Activated CD8-positive, alpha-beta T cell treated with anti-CD3 and anti-CD28 coated beads for 36 hours (primary cell): Measurements from ENCODE around the gene OR9A4. TPM values are rescaled to one million over a fixed set of nuclear protein-coding genes. Genes with fewer than 3 reads are reported as not detected.

Source experiments
- ATAC-seq: fragments of 200-7000 bp; cut with Tn5 transposase; one replicate; pipeline ENCODE4 v1.10.0; 2021; ENCODE audit warnings: mild to moderate bottlenecking, moderate library complexity
- CTCF ChIA-PET: fragments of 350-600 bp; sonication (Branson Sonifier 250); formaldehyde crosslinking; loops from one replicate; lab custom pipeline; 2021; ENCODE audit warnings: antibody characterized with exemption; lab: Charles Lee
- POLR2A ChIA-PET: fragments of 350-600 bp; sonication (Branson Sonifier 250); formaldehyde crosslinking; loops from one replicate; lab custom pipeline; 2021; ENCODE audit warnings: antibody characterized with exemption; lab: Charles Lee
- DNase-seq: peaks from one replicate; pipeline ENCODE4 v3.0.0-alpha.2; 2020
- H3K27ac Mint-ChIP-seq: one replicate; pipeline ENCODE4 v1.8.0; 2021; ENCODE audit warnings: mild to moderate bottlenecking, mixed read lengths
- H3K27me3 Mint-ChIP-seq: one replicate; pipeline ENCODE4 v1.8.0; 2021; ENCODE audit warnings: mixed read lengths
- H3K36me3 Mint-ChIP-seq: one replicate; pipeline ENCODE4 v1.8.0; 2021; ENCODE audit warnings: low read depth, mixed read lengths
- H3K4me1 Mint-ChIP-seq: one replicate; pipeline ENCODE4 v1.8.0; 2021; ENCODE audit warnings: low read depth, mixed read lengths
- H3K4me3 Mint-ChIP-seq: one replicate; pipeline ENCODE4 v1.8.0; 2021; ENCODE audit warnings: mild to moderate bottlenecking, moderate library complexity, mixed read lengths
- H3K9me3 Mint-ChIP-seq: one replicate; pipeline ENCODE4 v1.8.0; 2021; ENCODE audit warnings: mixed read lengths
- CTCF ChIP-seq: fragments of 200-600 bp; IDR thresholded peaks from one replicate; pipeline ENCODE4 v1.8.0; 2022; ENCODE audit warnings: antibody characterized with exemption, mild to moderate bottlenecking
- intact Hi-C: fragments of 100-400 bp; cut with micrococcal nuclease; formaldehyde crosslinking; loops from one replicate; pipeline ENCODE4 v1.10.0; 2022
- total RNA-seq, 2 experiments: library from RNA; stranded (reverse); gene quantifications; one replicate each; pipeline ENCODE4 v1.2.3, GENCODE V29; 2021

Gene OR9A4
- total RNA-seq, 2 experiments from 2014 or later = not detected

DNA sequence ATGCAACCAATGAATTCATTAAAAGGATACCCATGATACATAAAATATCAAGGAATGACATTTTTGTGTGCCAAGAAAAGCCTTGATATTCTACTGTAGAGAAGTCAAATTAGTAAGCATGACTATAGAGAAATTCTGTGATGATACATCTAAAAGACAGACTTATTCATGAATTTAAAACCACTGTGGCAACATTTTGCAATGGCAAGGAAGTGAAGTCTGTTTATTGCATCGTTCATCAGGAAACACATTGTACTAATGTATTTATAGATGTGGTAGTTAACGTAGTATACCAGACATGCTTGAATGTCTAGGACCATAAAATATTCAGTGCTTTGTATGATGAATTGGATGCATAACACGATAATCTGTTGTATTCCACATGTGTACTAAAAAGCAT is 39.9 kb downstream of the OR9A4 start:
- CTCF ChIA-PET = no interaction called here
- ATAC-seq (no peak), DNase-seq (no peak)
- Mint-ChIP-seq H3K27ac (no peak overlapping the region), H3K27me3 (no peaks in the 10 kb centered on the region), H3K4me3 (no peak overlapping the region), H3K9me3 (no peaks in the 10 kb centered on the region), H3K4me1 (no peaks in the 10 kb centered on the region), H3K36me3 (no peaks in the 10 kb centered on the region)
- intact Hi-C loops = no loop called here
- no peak for TF ChIP-seq CTCF
- POLR2A ChIA-PET = no interaction called here

- no peaks in the 10 kb centered on the region for H3K36me3 Mint-ChIP-seq
- ChIA-PET CTCF (no interaction called here), POLR2A (no interaction called here)
- H3K27me3 Mint-ChIP-seq = no peaks in the 10 kb centered on the region
- TF ChIP-seq CTCF = no peak
- H3K9me3 Mint-ChIP-seq = no peaks in the 10 kb centered on the region
- no peak for DNase-seq
- intact Hi-C loops = no loop called here
- no peak overlapping the region for H3K27ac Mint-ChIP-seq
- ATAC-seq = no peak
- no peak overlapping the region for H3K4me3 Mint-ChIP-seq
- no peaks in the 10 kb centered on the region for H3K4me1 Mint-ChIP-seq
Observed at GRCh38 chr7:141960687-141961422, 44.7 kb downstream of the OR9A4 start.

Other genes starting within 250 kb of the OR9A4 start
- 10 to 100 TPM; 28.6 to 32.2 TPM for gene DENND11, start 214.2 kb upstream of the OR9A4 start, total RNA-seq
- not detected for gene WEE2, start 208.0 kb upstream of the OR9A4 start, total RNA-seq
- 100 to 1,000 TPM; 247 to 249 TPM for gene SSBP1, start 178.0 kb upstream of the OR9A4 start, total RNA-seq
- gene TAS2R3, start 152.3 kb upstream of the OR9A4 start, total RNA-seq = 1 to 10 TPM in 1 of 2 experiments, under 1 TPM in 1; 0.94 to 1.0 TPM
- gene TAS2R4, start 139.7 kb upstream of the OR9A4 start, total RNA-seq = under 1 TPM; 0.43 to 0.54 TPM
- gene TAS2R5, start 126.2 kb upstream of the OR9A4 start, total RNA-seq = 1 to 10 TPM in 1 of 2 experiments, under 1 TPM in 1; 0.83 to 1.8 TPM
- not detected for gene PRSS37, start 74.9 kb upstream of the OR9A4 start, total RNA-seq
- gene CLEC5A, start 30.6 kb downstream of the OR9A4 start, total RNA-seq = not detected
- gene TAS2R38, start 57.4 kb downstream of the OR9A4 start, total RNA-seq = not detected
- gene MGAM, start 79.5 kb downstream of the OR9A4 start, total RNA-seq = under 1 TPM in 1 of 2 experiments, not detected in 1; 0.20 TPM
- not detected for gene MGAM2, start 195.3 kb downstream of the OR9A4 start, total RNA-seq